Spleen (tissue), 11 donors: ENCODE results near the gene FCN3. TPM values are rescaled to one million over a fixed set of nuclear protein-coding genes. Genes with fewer than 3 reads are reported as not detected.

Experiments used
- DNase-seq: peaks from one replicate; pipeline ENCODE4 v3.0.0-alpha.2; 2020
- H3K27ac ChIP-seq, 8 donors: fragments of 200-600 bp; sonication (generic) in 7 of 8; 1 replicate in 4 of 8; 2 replicates in 4 of 8; pipeline versions ENCODE4 v1.5.0 to v1.8.0; 2016 to 2021; ENCODE audit warnings: inconsistent platforms in 4 of 8, mild to moderate bottlenecking in 4 of 8, moderate library complexity in 1 of 8
- H3K27me3 ChIP-seq, 7 donors: fragments of 200-600 bp; sonication (generic) in 6 of 7; replicated peaks in 1 of 7; 1 replicate in 4 of 7; 2 replicates in 3 of 7; pipeline versions ENCODE4 v1.5.0 to v1.8.0; 2016 to 2021; ENCODE audit warnings: inconsistent platforms in 3 of 7, mild to moderate bottlenecking in 1 of 7
- H3K36me3 ChIP-seq, 6 donors: fragments of 200-600 bp; sonication (generic) in 5 of 6; 1 replicate in 4 of 6; 2 replicates in 2 of 6; pipeline versions ENCODE4 v1.5.0 to v1.8.0; 2016 to 2021; ENCODE audit warnings: inconsistent platforms in 2 of 6
- H3K4me1 ChIP-seq, 6 donors: fragments of 200-600 bp; sonication (generic) in 5 of 6; 1 replicate in 3 of 6; 2 replicates in 3 of 6; pipeline versions ENCODE4 v1.5.0 to v1.8.0; 2016 to 2021; ENCODE audit warnings: inconsistent platforms in 3 of 6
- H3K4me3 ChIP-seq, 8 donors: fragments of 200-600 bp; sonication (generic) in 7 of 8; 1 replicate in 4 of 8; 2 replicates in 4 of 8; pipeline versions ENCODE4 v1.5.0 to v1.8.0; 2016 to 2021; ENCODE audit warnings: inconsistent platforms in 4 of 8, mild to moderate bottlenecking in 4 of 8, moderate library complexity in 2 of 8
- H3K9me3 ChIP-seq, 8 donors: fragments of 200-600 bp; sonication (generic) in 7 of 8; 1 replicate in 4 of 8; 2 replicates in 4 of 8; pipeline versions ENCODE4 v1.5.0 to v1.8.0; 2016 to 2021; ENCODE audit warnings: inconsistent platforms in 4 of 8
- CTCF ChIP-seq, 11 experiments: fragments of 200-600 bp in 7 of 11; fragments of 450-650 bp in 4 of 11; sonication (generic) in 4 of 11; IDR thresholded peaks in 8 of 11; conservative IDR thresholded peaks in 3 of 11; 1 replicate in 7 of 11; 2 replicates in 4 of 11; pipeline versions ENCODE4 v1.4.0 to v1.8.0; 2016 to 2021; ENCODE audit warnings: antibody characterized with exemption in 11 of 11, inconsistent platforms in 4 of 11, mild to moderate bottlenecking in 1 of 11
- POLR2A ChIP-seq, 3 donors: fragments of 450-650 bp; IDR thresholded peaks; one replicate each; pipeline ENCODE4 v1.5.1; 2017; ENCODE audit warnings: antibody characterized with exemption in 3 of 3, mild to moderate bottlenecking in 1 of 3
- POLR2AphosphoS5 ChIP-seq, 3 donors: sonication (generic); formaldehyde crosslinking; IDR thresholded peaks; one replicate each; pipeline ENCODE4 v1.5.1; 2017; ENCODE audit warnings: antibody characterized with exemption in 3 of 3
- WGBS, 5 donors: extraction: QIAGEN DNeasy Blood & Tissue Kit in 3 of 5; methylation state at CpG; one replicate each; pipeline versions ENCODE4 v1.1.5 to v1.1.7; 2013 to 2018; 5-methylcytosine and 5-hydroxymethylcytosine counted together
- intact Hi-C: fragments of 100-400 bp; cut with DNase I; formaldehyde crosslinking; loops from one replicate; pipeline ENCODE4 v1.15.0; 2023; ENCODE audit warnings: low total_unique reads
- polyA plus RNA-seq, 3 donors: library from polyadenylated mRNA; stranded (reverse); fragments of 200-250 nt; gene quantifications; one replicate each; pipeline ENCODE4 v1.2.1, GENCODE V29; 2013
- total RNA-seq, 7 donors: library from RNA; depleted of rRNA in 3 of 7; stranded (reverse); fragments of >200 nt in 3 of 7; fragmentation: NEBNext Ultra II Directional in 4 of 7; extraction: Animal tissue kit (Norgen Biotek cat#: 25700) in 4 of 7; gene quantifications; one replicate each; pipeline versions ENCODE4 v1.1.0 to v1.2.1, GENCODE V29; 2016 to 2021
- donor health status: healthy with polysubstance abuse.
- donor health status: DM: no; HTN: no; CAD: no; lungs with moderate emphysema.
- donor health status: DM: no; HTN: no; CAD: no.
- donor health status: Bipolar disorder and iron deficiency.
- donor health status: healthy.
- donor health status: DM: no; HTN: no; CAD: no.
- donor health status: DM: yes; HTN: yes; CAD: no.

Gene FCN3
- total and polyA plus RNA-seq, 10 donors = 3.7 to 21.7 (median 9.2) TPM

DNA sequence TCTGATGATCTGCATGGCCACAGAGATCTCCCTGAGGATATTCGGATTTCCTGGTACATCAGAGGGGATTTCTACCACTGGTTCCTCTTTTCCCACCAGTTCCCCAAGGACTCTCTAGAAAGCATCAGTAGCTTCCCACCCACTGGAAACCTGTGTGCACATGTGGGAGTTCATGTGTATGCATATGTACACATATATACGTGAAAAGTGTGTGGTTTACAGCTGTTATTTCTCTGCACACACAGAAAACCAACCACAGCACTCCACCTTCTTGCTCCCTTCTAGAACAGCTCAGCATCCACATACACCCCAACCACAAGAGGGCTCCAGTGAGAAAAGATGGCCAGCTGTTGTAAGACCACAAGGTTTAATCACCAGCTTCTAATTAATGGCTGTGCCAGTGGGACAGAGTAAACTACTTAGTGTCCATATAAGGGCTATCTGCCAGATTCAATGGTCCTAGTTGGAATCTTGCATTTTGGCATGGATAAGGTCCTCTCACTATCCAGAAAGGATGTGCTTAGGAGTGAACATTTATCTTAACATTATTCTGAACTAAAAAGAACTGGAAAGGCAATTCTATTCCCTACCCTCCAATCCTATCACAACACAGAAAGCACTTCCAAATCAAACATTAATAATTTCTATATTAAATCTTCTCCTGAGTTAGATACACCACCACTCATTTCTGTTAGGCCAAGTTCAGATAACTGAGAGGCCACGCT lies 41.9 kb upstream of the FCN3 start:
- TF ChIP-seq POLR2A (IDR thresholded peaks at IDR 0.05) = no peak
- peak in 1 of 3 donors; percentile 64 for TF ChIP-seq POLR2AphosphoS5 (IDR thresholded peaks at IDR 0.05)
- TF ChIP-seq CTCF (IDR thresholded peaks at IDR 0.05 in 8 of 11, conservative IDR thresholded peaks at IDR 0.05 in 3 of 11) = peak; percentile 28 to 79 (median 70)
- intact Hi-C loops = loop anchor here (5.0 kb wide), 1 partner anchor 191 kb away; no protein-coding TSS in a partner anchor
- DNase-seq = no peak
- 40 to 56% (median 53%) methylated on average over 3 of the region's 3 CpGs for WGBS, 5 donors
- H3K27me3 ChIP-seq = no peaks in the 10 kb centered on the region
- peak overlapping the region in 7 of 8 donors; percentile 3 to 75 (median 54) for H3K27ac ChIP-seq
- H3K4me3 ChIP-seq = no peak overlapping the region
- H3K4me1 ChIP-seq = peaks cover 21 to 59% (median 50%) of the 10 kb centered on the region in 6 donors
- peaks cover 5 to 86% (median 72%) of the 10 kb centered on the region in 6 donors for H3K36me3 ChIP-seq
- no peaks in the 10 kb centered on the region for H3K9me3 ChIP-seq

DNA sequence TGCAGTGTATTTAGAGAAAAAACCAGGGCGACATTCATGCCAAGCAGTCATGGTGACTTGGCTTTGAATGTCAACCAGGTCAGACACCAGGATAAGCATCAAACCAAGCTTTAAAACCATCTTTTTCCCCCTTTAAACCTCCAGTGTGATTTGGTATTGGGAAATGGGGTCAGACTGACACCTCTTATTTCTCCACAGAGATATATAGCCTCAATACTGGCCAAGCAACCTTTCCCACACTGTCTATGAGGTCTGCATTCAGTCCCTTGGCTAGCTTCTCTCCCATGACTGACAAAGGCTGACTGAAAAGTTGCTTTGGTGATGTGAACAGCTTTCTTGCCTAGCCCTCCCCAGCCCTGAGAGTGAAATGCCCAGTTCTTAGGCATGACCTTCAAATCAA lies 39.5 kb upstream of the FCN3 start:
- no peak for DNase-seq
- TF ChIP-seq POLR2AphosphoS5 (IDR thresholded peaks at IDR 0.05) (peak in 1 of 3 donors; percentile 28), POLR2A (IDR thresholded peaks at IDR 0.05) (no peak)
- H3K9me3 ChIP-seq = no peaks in the 10 kb centered on the region
- peak overlapping the region in 2 of 8 donors; percentile 0 to 6 for H3K27ac ChIP-seq
- 80 to 95% (median 94%) methylated on average over 1 of the region's 1 CpG for WGBS, 5 donors
- H3K4me3 ChIP-seq = no peak overlapping the region
- H3K27me3 ChIP-seq = no peaks in the 10 kb centered on the region
- intact Hi-C loops = no loop called here
- peaks cover 21 to 36% (median 32%) of the 10 kb centered on the region in 6 donors for H3K4me1 ChIP-seq
- peaks cover 5 to 100% (median 92%) of the 10 kb centered on the region in 6 donors for H3K36me3 ChIP-seq

- Histone ChIP-seq H3K27me3 (no peaks in the 10 kb centered on the region), H3K9me3 (no peaks in the 10 kb centered on the region), H3K4me1 (peaks cover 14 to 26% (median 21%) of the 10 kb centered on the region in 6 donors), H3K36me3 (peaks cover 5 to 100% (median 96%) of the 10 kb centered on the region in 6 donors), H3K4me3 (no peak overlapping the region), H3K27ac (peak overlapping the region in 1 of 8 donors; percentile 16)
- intact Hi-C loops = no loop called here
- 66 to 89% (median 83%) methylated on average over 4 of the region's 4 CpGs for WGBS, 5 donors
- no peak for DNase-seq
- TF ChIP-seq POLR2AphosphoS5 (IDR thresholded peaks at IDR 0.05) (no peak), POLR2A (IDR thresholded peaks at IDR 0.05) (no peak)
Measured at GRCh38 chr1:27413004-27413403, 38.4 kb upstream of the FCN3 start.

- Histone ChIP-seq H3K27me3 (no peaks in the 10 kb centered on the region), H3K4me1 (peaks cover 12 to 24% (median 18%) of the 10 kb centered on the region in 6 donors), H3K36me3 (peaks cover 5 to 100% (median 98%) of the 10 kb centered on the region in 6 donors), H3K27ac (no peak overlapping the region), H3K9me3 (no peaks in the 10 kb centered on the region), H3K4me3 (no peak overlapping the region)
- 85 to 94% (median 93%) methylated on average over 4 of the region's 4 CpGs for WGBS, 5 donors
- no peak for DNase-seq
- no peak for TF ChIP-seq POLR2A (IDR thresholded peaks at IDR 0.05)
- no peak for TF ChIP-seq CTCF (IDR thresholded peaks at IDR 0.05 in 8 of 11, conservative IDR thresholded peaks at IDR 0.05 in 3 of 11)
- TF ChIP-seq POLR2AphosphoS5 (IDR thresholded peaks at IDR 0.05) = no peak
- intact Hi-C loops = no loop called here
Measured at GRCh38 chr1:27412502-27412901, 37.9 kb upstream of the FCN3 start.

DNA sequence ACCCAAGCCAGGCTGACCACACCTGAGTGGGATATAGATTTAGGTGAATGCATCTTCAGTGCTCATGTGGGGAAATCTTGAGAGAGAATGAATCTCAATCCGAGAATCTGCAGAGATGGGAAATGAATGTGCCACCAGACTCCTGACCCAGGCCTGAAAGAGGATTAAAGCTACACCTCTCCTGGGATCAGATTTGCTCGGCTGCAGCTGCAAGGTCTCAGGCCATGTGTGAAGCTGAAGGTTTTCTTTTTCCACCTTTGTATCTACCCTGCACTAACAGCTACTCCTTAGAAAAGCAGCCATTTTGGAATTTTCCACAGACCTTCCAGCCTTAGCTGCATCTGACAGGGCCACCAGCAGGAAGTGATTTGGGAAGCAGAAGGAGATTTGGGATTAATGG lies 36.1 kb upstream of the FCN3 start:
- Histone ChIP-seq H3K27ac (peak overlapping the region in 2 of 8 donors; percentile 2 to 10), H3K4me1 (peaks cover 0 to 25% (median 16%) of the 10 kb centered on the region in 6 donors), H3K4me3 (no peak overlapping the region), H3K27me3 (no peaks in the 10 kb centered on the region), H3K36me3 (peaks cover 5 to 100% (median 88%) of the 10 kb centered on the region in 6 donors), H3K9me3 (no peaks in the 10 kb centered on the region)
- 84 to 90% (median 84%) methylated on average over 2 of the region's 2 CpGs for WGBS, 5 donors
- intact Hi-C loops = no loop called here
- TF ChIP-seq POLR2A (IDR thresholded peaks at IDR 0.05) = no peak
- TF ChIP-seq POLR2AphosphoS5 (IDR thresholded peaks at IDR 0.05) = no peak
- TF ChIP-seq CTCF (IDR thresholded peaks at IDR 0.05 in 8 of 11, conservative IDR thresholded peaks at IDR 0.05 in 3 of 11) = no peak
- DNase-seq = no peak
